Peyer's patch (tissue), 4 donors: Measurements from ENCODE around the gene SUPT5H.

Source experiments
- POLR2A ChIP-seq, 2 donors: fragments of 450-650 bp; IDR thresholded peaks; one replicate each; pipeline ENCODE4 v1.5.1; 2017; ENCODE audit warnings: antibody characterized with exemption in 2 of 2, mild to moderate bottlenecking in 2 of 2, moderate library complexity in 2 of 2
- TF ChIP-seq, protein P1 (sequence below), 6 experiments: fragments of 450-650 bp in 4 of 6; fragments of 200-600 bp in 2 of 6; sonication (generic) in 1 of 6; IDR thresholded peaks; one replicate each; pipeline ENCODE4 v1.5.1; 2017 to 2019; ENCODE audit warnings: antibody characterized with exemption in 6 of 6, mild to moderate bottlenecking in 3 of 6, moderate library complexity in 1 of 6

GRCh38 chr19:39412100-39412866 lies 33.1 kb upstream of the SUPT5H start, which contains the start of gene PLEKHG2:
- peak; percentile 84 to 93 for TF ChIP-seq POLR2A (IDR thresholded peaks at IDR 0.05)
- TF ChIP-seq, protein P1, sequence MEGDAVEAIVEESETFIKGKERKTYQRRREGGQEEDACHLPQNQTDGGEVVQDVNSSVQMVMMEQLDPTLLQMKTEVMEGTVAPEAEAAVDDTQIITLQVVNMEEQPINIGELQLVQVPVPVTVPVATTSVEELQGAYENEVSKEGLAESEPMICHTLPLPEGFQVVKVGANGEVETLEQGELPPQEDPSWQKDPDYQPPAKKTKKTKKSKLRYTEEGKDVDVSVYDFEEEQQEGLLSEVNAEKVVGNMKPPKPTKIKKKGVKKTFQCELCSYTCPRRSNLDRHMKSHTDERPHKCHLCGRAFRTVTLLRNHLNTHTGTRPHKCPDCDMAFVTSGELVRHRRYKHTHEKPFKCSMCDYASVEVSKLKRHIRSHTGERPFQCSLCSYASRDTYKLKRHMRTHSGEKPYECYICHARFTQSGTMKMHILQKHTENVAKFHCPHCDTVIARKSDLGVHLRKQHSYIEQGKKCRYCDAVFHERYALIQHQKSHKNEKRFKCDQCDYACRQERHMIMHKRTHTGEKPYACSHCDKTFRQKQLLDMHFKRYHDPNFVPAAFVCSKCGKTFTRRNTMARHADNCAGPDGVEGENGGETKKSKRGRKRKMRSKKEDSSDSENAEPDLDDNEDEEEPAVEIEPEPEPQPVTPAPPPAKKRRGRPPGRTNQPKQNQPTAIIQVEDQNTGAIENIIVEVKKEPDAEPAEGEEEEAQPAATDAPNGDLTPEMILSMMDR (IDR thresholded peaks at IDR 0.05), result peak; percentile 78 to 92 (median 90)
